Liver (tissue), 3 donors: ENCODE data around the gene PRMT3.

Source experiments
- EGR1 ChIP-seq, 2 donors: IDR thresholded peaks; 2 replicates each; pipeline ENCODE4 v1.6.1; 2016 to 2018; ENCODE audit warnings: antibody characterized with exemption in 2 of 2, low read depth in 2 of 2
- JUND ChIP-seq, 2 donors: IDR thresholded peaks; 2 replicates each; pipeline ENCODE4 v1.6.1; 2016; ENCODE audit warnings: antibody characterized with exemption in 2 of 2
- RAD21 ChIP-seq, 2 donors: IDR thresholded peaks; 2 replicates each; pipeline ENCODE4 v1.6.1; 2016; ENCODE audit warnings: antibody characterized with exemption in 2 of 2, mild to moderate bottlenecking in 2 of 2
- RXRA ChIP-seq, 2 donors: IDR thresholded peaks; 2 replicates each; pipeline ENCODE4 v1.6.1; 2017 to 2018; ENCODE audit warnings: antibody characterized with exemption in 2 of 2, mild to moderate bottlenecking in 1 of 2
- SP1 ChIP-seq: IDR thresholded peaks from 2 replicates; pipeline ENCODE4 v1.6.1; 2018; ENCODE audit warnings: antibody characterized with exemption, mild to moderate bottlenecking
- TAF1 ChIP-seq: conservative IDR thresholded peaks from 2 replicates; pipeline ENCODE4 v1.6.1; 2016; ENCODE audit warnings: antibody characterized with exemption, mild to moderate bottlenecking
- YY1 ChIP-seq: IDR thresholded peaks from 2 replicates; pipeline ENCODE4 v1.6.1; 2016; ENCODE audit warnings: antibody characterized with exemption, mild to moderate bottlenecking
- TF ChIP-seq, protein P1 (sequence below): fragments of 150-350 bp; IDR thresholded peaks from 2 replicates; pipeline ENCODE4 v1.5.1; 2017; ENCODE audit warnings: improper control_type of control experiment, low read depth, low read length; ENCODE audit not compliant: missing input control
- TF ChIP-seq, protein P2 (sequence below): IDR thresholded peaks from 2 replicates; pipeline ENCODE4 v1.6.1; 2016; ENCODE audit warnings: antibody characterized with exemption
- donor health status: healthy.
- donor health status: healthy.

DNA sequence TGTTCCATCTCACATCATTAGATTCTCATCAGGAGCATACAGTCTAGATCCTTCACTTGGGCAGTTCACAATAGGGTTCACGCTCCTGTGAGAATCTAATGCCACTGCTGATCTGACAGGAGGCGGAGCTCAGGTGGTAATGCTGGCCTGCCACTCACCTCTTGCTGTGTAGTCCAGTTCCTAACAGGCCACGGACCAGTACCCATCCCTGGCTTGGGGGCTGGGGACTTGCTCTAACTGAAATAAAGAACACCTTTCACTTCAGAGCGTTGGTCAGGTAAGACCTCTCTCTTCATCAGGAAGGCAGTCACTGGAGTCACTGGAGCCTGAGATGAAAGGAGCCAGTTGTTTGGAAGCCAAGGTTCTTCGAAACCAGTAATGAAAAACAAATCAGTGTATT, 41.7 kb downstream of the PRMT3 start:
- TF ChIP-seq, protein P1, sequence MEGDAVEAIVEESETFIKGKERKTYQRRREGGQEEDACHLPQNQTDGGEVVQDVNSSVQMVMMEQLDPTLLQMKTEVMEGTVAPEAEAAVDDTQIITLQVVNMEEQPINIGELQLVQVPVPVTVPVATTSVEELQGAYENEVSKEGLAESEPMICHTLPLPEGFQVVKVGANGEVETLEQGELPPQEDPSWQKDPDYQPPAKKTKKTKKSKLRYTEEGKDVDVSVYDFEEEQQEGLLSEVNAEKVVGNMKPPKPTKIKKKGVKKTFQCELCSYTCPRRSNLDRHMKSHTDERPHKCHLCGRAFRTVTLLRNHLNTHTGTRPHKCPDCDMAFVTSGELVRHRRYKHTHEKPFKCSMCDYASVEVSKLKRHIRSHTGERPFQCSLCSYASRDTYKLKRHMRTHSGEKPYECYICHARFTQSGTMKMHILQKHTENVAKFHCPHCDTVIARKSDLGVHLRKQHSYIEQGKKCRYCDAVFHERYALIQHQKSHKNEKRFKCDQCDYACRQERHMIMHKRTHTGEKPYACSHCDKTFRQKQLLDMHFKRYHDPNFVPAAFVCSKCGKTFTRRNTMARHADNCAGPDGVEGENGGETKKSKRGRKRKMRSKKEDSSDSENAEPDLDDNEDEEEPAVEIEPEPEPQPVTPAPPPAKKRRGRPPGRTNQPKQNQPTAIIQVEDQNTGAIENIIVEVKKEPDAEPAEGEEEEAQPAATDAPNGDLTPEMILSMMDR, result no peak
- TF ChIP-seq SP1, result no peak
- no peak for TF ChIP-seq RXRA (IDR thresholded peaks at IDR 0.05)
- TF ChIP-seq YY1, result no peak
- TF ChIP-seq EGR1 (IDR thresholded peaks at IDR 0.05; ENCODE audit: low read depth in 2 of 2), result no peak
- no peak for TF ChIP-seq TAF1
- TF ChIP-seq, protein P2, sequence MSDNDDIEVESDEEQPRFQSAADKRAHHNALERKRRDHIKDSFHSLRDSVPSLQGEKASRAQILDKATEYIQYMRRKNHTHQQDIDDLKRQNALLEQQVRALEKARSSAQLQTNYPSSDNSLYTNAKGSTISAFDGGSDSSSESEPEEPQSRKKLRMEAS, result no peak
- TF ChIP-seq RAD21 (IDR thresholded peaks at IDR 0.05), result no peak
- TF ChIP-seq JUND (IDR thresholded peaks at IDR 0.05), result no peak
